OCI-LY3 (cell line): Measurements from ENCODE around the gene AMPD2.

Source experiments
- CTCF ChIP-seq: fragments of 200-600, 300-600 bp; sonication (generic); IDR thresholded peaks from 2 replicates; pipeline ENCODE4 v1.5.1; 2014; ENCODE audit warnings: antibody characterized with exemption, low read length, low read depth
- EZH2phosphoT487 ChIP-seq: fragments of 200-600 bp; shearing (Covaris generic); IDR thresholded peaks from 2 replicates; pipeline ENCODE4 v1.6.1; 2018; ENCODE audit warnings: antibody characterized with exemption, mixed run types, low read depth

GRCh38 chr1:109639063-109639840 is 19.6 kb downstream of the AMPD2 start:
- TF ChIP-seq CTCF (no peak), EZH2phosphoT487 (no peak)
